Gastrocnemius medialis (tissue), 4 donors: ENCODE results near the gene RAB19. TPM values are rescaled to one million over a fixed set of nuclear protein-coding genes. Genes with fewer than 3 reads are reported as not detected.

Experiments used
- ATAC-seq, 2 donors: fragments of 150-250 bp; one replicate each; pipeline ENCODE4 v1.9.1; 2016
- DNase-seq, 2 donors: peaks; one replicate each; pipeline ENCODE4 v3.0.0-alpha.2; 2019
- H3K27ac ChIP-seq, 4 donors: fragments of 200-600 bp; sonication (generic); 1 replicate in 1 of 4; 2 replicates in 3 of 4; pipeline ENCODE4 v1.5.1; 2016 to 2018; ENCODE audit warnings: mild to moderate bottlenecking in 2 of 4, moderate library complexity in 1 of 4
- H3K27me3 ChIP-seq, 3 donors: fragments of 200-600 bp; sonication (generic) in 2 of 3; 1 replicate in 1 of 3; 2 replicates in 2 of 3; pipeline versions ENCODE4 v1.5.1 to v1.6.0; 2016 to 2019; ENCODE audit warnings: mild to moderate bottlenecking in 1 of 3, moderate library complexity in 1 of 3
- H3K36me3 ChIP-seq, 2 donors: fragments of 200-600 bp; sonication (generic) in 1 of 2; one replicate each; pipeline ENCODE4 v1.5.1; 2017 to 2018
- H3K4me1 ChIP-seq, 2 donors: fragments of 200-600 bp; sonication (generic) in 1 of 2; one replicate each; pipeline ENCODE4 v1.5.1; 2016 to 2017; ENCODE audit warnings: mild to moderate bottlenecking in 2 of 2
- H3K4me3 ChIP-seq, 4 donors: fragments of 200-600 bp; sonication (generic) in 3 of 4; 1 replicate in 1 of 4; 2 replicates in 3 of 4; pipeline ENCODE4 v1.5.1; 2016 to 2019; ENCODE audit warnings: mild to moderate bottlenecking in 2 of 4
- H3K9me3 ChIP-seq, 3 donors: fragments of 200-600 bp; sonication (generic) in 2 of 3; 1 replicate in 1 of 3; 2 replicates in 2 of 3; pipeline ENCODE4 v1.5.1; 2016 to 2019
- CTCF ChIP-seq, 5 experiments: fragments of 450-650 bp in 3 of 5; fragments of 200-600 bp in 2 of 5; sonication (generic) in 2 of 5; IDR thresholded peaks in 4 of 5; conservative IDR thresholded peaks in 1 of 5; 1 replicate in 4 of 5; 2 replicates in 1 of 5; pipeline ENCODE4 v1.5.1; 2016 to 2019; ENCODE audit warnings: antibody characterized with exemption in 5 of 5, mild to moderate bottlenecking in 3 of 5, moderate library complexity in 3 of 5
- POLR2A ChIP-seq, 2 donors: fragments of 450-650 bp; IDR thresholded peaks; one replicate each; pipeline ENCODE4 v1.6.1; 2017; ENCODE audit warnings: antibody characterized with exemption in 2 of 2, mild to moderate bottlenecking in 2 of 2, moderate library complexity in 2 of 2
- in situ Hi-C, 4 donors: fragments of 200-750 bp; cut with MboI; loops; one replicate each; pipeline versions ENCODE4 v1.15.0 to v1.8.0; 2017; ENCODE audit warnings: low sequenced_read_pairs in 4 of 4
- intact Hi-C: fragments of 100-400 bp; cut with DNase I; formaldehyde crosslinking; loops from one replicate; pipeline ENCODE4 v1.15.1; 2023; ENCODE audit warnings: low total_unique reads
- total RNA-seq, 4 donors: library from RNA; depleted of rRNA; stranded (reverse); fragments of >200 nt; gene quantifications; one replicate each; pipeline versions ENCODE4 v1.1.0 to v1.2.3, GENCODE V29; 2016

Gene RAB19
- total RNA-seq, 4 donors from 2014 or later = not detected

- ATAC-seq (no peak), DNase-seq (no peak)
- H3K27me3 ChIP-seq = no peaks in the 10 kb centered on the region
- in situ Hi-C loops = no loop called here
- H3K4me3 ChIP-seq = no peak overlapping the region
- intact Hi-C loops = no loop called here
- TF ChIP-seq CTCF (IDR thresholded peaks at IDR 0.05 in 4 of 5, conservative IDR thresholded peaks at IDR 0.05 in 1 of 5) (no peak), POLR2A (IDR thresholded peaks at IDR 0.05) (no peak)
- no peaks in the 10 kb centered on the region for H3K36me3 ChIP-seq
- H3K9me3 ChIP-seq = no peaks in the 10 kb centered on the region
- no peak overlapping the region for H3K27ac ChIP-seq
- no peaks in the 10 kb centered on the region for H3K4me1 ChIP-seq
Observed at GRCh38 chr7:140433396-140433795, 29.5 kb downstream of the RAB19 start.

GRCh38 chr7:140435252-140435895, 31.5 kb downstream of the RAB19 start:
- Histone ChIP-seq H3K4me1 (no peaks in the 10 kb centered on the region), H3K27me3 (no peaks in the 10 kb centered on the region), H3K36me3 (no peaks in the 10 kb centered on the region), H3K9me3 (no peaks in the 10 kb centered on the region), H3K4me3 (no peak overlapping the region), H3K27ac (no peak overlapping the region)
- ATAC-seq (no peak), DNase-seq (no peak)
- intact Hi-C loops (no loop called here), in situ Hi-C loops (no loop called here)
- TF ChIP-seq POLR2A (IDR thresholded peaks at IDR 0.05) (no peak), CTCF (IDR thresholded peaks at IDR 0.05 in 4 of 5, conservative IDR thresholded peaks at IDR 0.05 in 1 of 5) (no peak)

GRCh38 chr7:140439359-140439758, 35.5 kb downstream of the RAB19 start:
- H3K4me3 ChIP-seq = no peak overlapping the region
- H3K27me3 ChIP-seq = no peaks in the 10 kb centered on the region
- TF ChIP-seq CTCF (IDR thresholded peaks at IDR 0.05 in 4 of 5, conservative IDR thresholded peaks at IDR 0.05 in 1 of 5) = no peak
- no peak for TF ChIP-seq POLR2A (IDR thresholded peaks at IDR 0.05)
- H3K27ac ChIP-seq = no peak overlapping the region
- no peaks in the 10 kb centered on the region for H3K36me3 ChIP-seq
- ATAC-seq (no peak), DNase-seq (no peak)
- H3K9me3 ChIP-seq = no peaks in the 10 kb centered on the region
- in situ Hi-C loops (no loop called here), intact Hi-C loops (no loop called here)
- no peaks in the 10 kb centered on the region for H3K4me1 ChIP-seq

- intact Hi-C loops (no loop called here), in situ Hi-C loops (no loop called here)
- H3K9me3 ChIP-seq = no peaks in the 10 kb centered on the region
- no peak for TF ChIP-seq CTCF (IDR thresholded peaks at IDR 0.05 in 4 of 5, conservative IDR thresholded peaks at IDR 0.05 in 1 of 5)
- TF ChIP-seq POLR2A (IDR thresholded peaks at IDR 0.05) = no peak
- no peaks in the 10 kb centered on the region for H3K4me1 ChIP-seq
- H3K27ac ChIP-seq = no peak overlapping the region
- ATAC-seq (no peak), DNase-seq (no peak)
- H3K27me3 ChIP-seq = no peaks in the 10 kb centered on the region
- H3K36me3 ChIP-seq = no peaks in the 10 kb centered on the region
- no peak overlapping the region for H3K4me3 ChIP-seq
Observed at GRCh38 chr7:140440593-140440992, 36.7 kb downstream of the RAB19 start.

- Histone ChIP-seq H3K4me3 (no peak overlapping the region), H3K27me3 (no peaks in the 10 kb centered on the region), H3K9me3 (no peaks in the 10 kb centered on the region), H3K4me1 (no peaks in the 10 kb centered on the region), H3K27ac (no peak overlapping the region), H3K36me3 (no peaks in the 10 kb centered on the region)
- no peak for DNase-seq
- TF ChIP-seq CTCF (IDR thresholded peaks at IDR 0.05 in 4 of 5, conservative IDR thresholded peaks at IDR 0.05 in 1 of 5) (no peak), POLR2A (IDR thresholded peaks at IDR 0.05) (no peak)
- in situ Hi-C loops (no loop called here), intact Hi-C loops (no loop called here)
- ATAC-seq = no peak
Observed at GRCh38 chr7:140441519-140441918, 37.7 kb downstream of the RAB19 start.
